Tibial nerve (tissue), 3 donors: ENCODE data around the gene QTRT2.

Experiments used
- POLR2A ChIP-seq, 2 donors: fragments of 450-650 bp; IDR thresholded peaks; one replicate each; pipeline ENCODE4 v1.6.1; 2017; ENCODE audit warnings: antibody characterized with exemption in 2 of 2, mild to moderate bottlenecking in 2 of 2, moderate library complexity in 2 of 2
- TF ChIP-seq, protein P1 (sequence below), 5 experiments: fragments of 200-600 bp in 3 of 5; fragments of 450-650 bp in 2 of 5; sonication (generic) in 3 of 5; IDR thresholded peaks; one replicate each; pipeline ENCODE4 v1.5.1; 2016 to 2019; ENCODE audit warnings: antibody characterized with exemption in 5 of 5, mild to moderate bottlenecking in 3 of 5, moderate library complexity in 2 of 5

DNA sequence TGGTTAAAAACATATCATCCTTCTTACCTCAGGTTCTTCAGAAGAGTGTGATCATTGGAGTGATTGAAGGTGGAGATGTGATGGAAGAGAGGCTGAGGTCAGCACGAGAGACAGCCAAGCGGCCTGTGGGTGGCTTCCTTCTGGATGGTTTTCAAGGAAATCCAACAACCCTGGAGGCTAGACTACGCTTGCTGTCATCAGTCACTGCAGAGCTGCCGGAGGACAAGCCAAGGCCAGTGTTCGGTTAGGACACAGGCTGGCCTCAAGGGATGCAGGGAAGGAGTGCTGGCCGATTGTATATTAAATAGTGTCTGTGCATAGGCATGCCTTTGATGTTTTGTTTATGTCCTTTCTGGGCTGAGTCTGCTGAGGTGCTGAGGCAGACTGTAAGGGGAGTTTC lies 20.2 kb downstream of the QTRT2 start:
- TF ChIP-seq, protein P1, sequence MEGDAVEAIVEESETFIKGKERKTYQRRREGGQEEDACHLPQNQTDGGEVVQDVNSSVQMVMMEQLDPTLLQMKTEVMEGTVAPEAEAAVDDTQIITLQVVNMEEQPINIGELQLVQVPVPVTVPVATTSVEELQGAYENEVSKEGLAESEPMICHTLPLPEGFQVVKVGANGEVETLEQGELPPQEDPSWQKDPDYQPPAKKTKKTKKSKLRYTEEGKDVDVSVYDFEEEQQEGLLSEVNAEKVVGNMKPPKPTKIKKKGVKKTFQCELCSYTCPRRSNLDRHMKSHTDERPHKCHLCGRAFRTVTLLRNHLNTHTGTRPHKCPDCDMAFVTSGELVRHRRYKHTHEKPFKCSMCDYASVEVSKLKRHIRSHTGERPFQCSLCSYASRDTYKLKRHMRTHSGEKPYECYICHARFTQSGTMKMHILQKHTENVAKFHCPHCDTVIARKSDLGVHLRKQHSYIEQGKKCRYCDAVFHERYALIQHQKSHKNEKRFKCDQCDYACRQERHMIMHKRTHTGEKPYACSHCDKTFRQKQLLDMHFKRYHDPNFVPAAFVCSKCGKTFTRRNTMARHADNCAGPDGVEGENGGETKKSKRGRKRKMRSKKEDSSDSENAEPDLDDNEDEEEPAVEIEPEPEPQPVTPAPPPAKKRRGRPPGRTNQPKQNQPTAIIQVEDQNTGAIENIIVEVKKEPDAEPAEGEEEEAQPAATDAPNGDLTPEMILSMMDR (IDR thresholded peaks at IDR 0.05): no peak
- no peak for TF ChIP-seq POLR2A (IDR thresholded peaks at IDR 0.05)
